ENCODE measurements around the gene NUDT5. TPM values are rescaled to one million over a fixed set of nuclear protein-coding genes. Genes with fewer than 3 reads are reported as not detected.

Gene NUDT5
- total and polyA plus RNA-seq, 2 of the 13 experiments (the other 11 are each of a cell fraction or from before 2014, with no cell fraction given) = 79.6 to 134 TPM

- TF ChIP-seq HMGXB3 (CRISPR knock-in tag; IDR thresholded peaks at IDR 0.05; ENCODE audit: borderline replicate concordance) (peak; percentile 27; the same call in 1 of the 2 replicates), ZNF432 (CRISPR knock-in tag; IDR thresholded peaks at IDR 0.05; ENCODE audit: borderline replicate concordance) (no peak), SRSF9 (IDR thresholded peaks at IDR 0.05; ENCODE audit: borderline replicate concordance, insufficient read depth, low read depth, low read length, poor library complexity, severe bottlenecking) (no peak), E2F1 (CRISPR knock-in tag; IDR thresholded peaks at IDR 0.05) (peak; percentile 64; the same call in 1 of the 2 replicates), JARID2 (CRISPR knock-in tag; IDR thresholded peaks at IDR 0.05; ENCODE audit: insufficient replicate concordance) (peak; percentile 64), CENPX (CRISPR knock-in tag; IDR thresholded peaks at IDR 0.05) (no peak), ZNF816 (CRISPR knock-in tag; IDR thresholded peaks at IDR 0.05; ENCODE audit: borderline replicate concordance) (no peak), SMAD1 (CRISPR knock-in tag; IDR thresholded peaks at IDR 0.05; ENCODE audit: borderline replicate concordance, low read depth) (0 out of 2 replicates have a peak, but pooled peaks have one; percentile 35), HNRNPLL (IDR thresholded peaks at IDR 0.05; ENCODE audit: low read depth, low read length, poor library complexity, severe bottlenecking) (peak; percentile 74), NFKB2 (CRISPR knock-in tag; IDR thresholded peaks at IDR 0.05; ENCODE audit: borderline replicate concordance) (peak; percentile 57; the same call in 1 of the 2 replicates), ZBTB10 (CRISPR knock-in tag; IDR thresholded peaks at IDR 0.05; ENCODE audit: borderline replicate concordance) (no peak), ZNF672 (CRISPR knock-in tag; IDR thresholded peaks at IDR 0.05) (no peak), UBTF (CRISPR knock-in tag; IDR thresholded peaks at IDR 0.05) (peak; percentile 50; the same call in 1 of the 2 replicates), ZNF329 (CRISPR knock-in tag; IDR thresholded peaks at IDR 0.05; ENCODE audit: low read depth) (no peak; the same call in 1 of the 2 replicates), TSC22D2 (CRISPR knock-in tag; IDR thresholded peaks at IDR 0.05; ENCODE audit: borderline replicate concordance) (no peak), ZIK1 (CRISPR knock-in tag; IDR thresholded peaks at IDR 0.05; ENCODE audit: borderline replicate concordance, low read depth) (no peak)
These were observed at the start of gene NUDT5, which contains the start of gene CDC123 (continued) for GRCh38 chr10:12195603-12196506.

Measured in HepG2 (cell line).